IPS DF 6.9 (cell line): Measurements from ENCODE around the gene RNF112.
"Not testable (repeated sequence)": the region's sequence is repeated elsewhere in the genome, so short reads cannot be mapped to it uniquely, and the experiment has no call there.

ENCODE experiments used
- DNase-seq: peaks from one replicate; pipeline ENCODE4 v3.0.0-alpha.2; 2013; ENCODE audit warnings: low read depth, low spot score
- H3K27ac ChIP-seq: one replicate; pipeline ENCODE4 v1.5.1; 2013; ENCODE audit warnings: low read length, control low read depth
- H3K27me3 ChIP-seq: 2 replicates; pipeline ENCODE4 v1.6.1; 2013; ENCODE audit warnings: mild to moderate bottlenecking, low read length; ENCODE audit not compliant: control insufficient read depth, insufficient read depth
- H3K36me3 ChIP-seq: 2 replicates; pipeline ENCODE4 v1.6.1; 2013; ENCODE audit warnings: low read length; ENCODE audit not compliant: control insufficient read depth, insufficient read depth
- H3K4me1 ChIP-seq: 2 replicates; pipeline ENCODE4 v1.6.1; 2013; ENCODE audit warnings: low read length; ENCODE audit not compliant: control insufficient read depth, insufficient read depth
- H3K4me3 ChIP-seq: 2 replicates; pipeline ENCODE4 v1.5.1; 2013; ENCODE audit warnings: mild to moderate bottlenecking, low read length
- H3K9me3 ChIP-seq: 2 replicates; pipeline ENCODE4 v1.6.1; 2013; ENCODE audit warnings: low read length, inconsistent platforms; ENCODE audit not compliant: control insufficient read depth, insufficient read depth
- WGBS: extraction: QIAGEN DNeasy Blood & Tissue Kit; methylation state at CpG from one replicate; pipeline ENCODE4 v1.1.7; 2013; ENCODE audit warnings: mixed read lengths, missing lambda C conversion rate; ENCODE audit not compliant: insufficient read length, insufficient coverage; 5-methylcytosine and 5-hydroxymethylcytosine counted together

RNF112 gene

GRCh38 chr17:19461116-19461515 lies 50.1 kb downstream of the RNF112 start:
- no peak overlapping the region for H3K27ac ChIP-seq
- peaks cover 17% of the 10 kb centered on the region for H3K4me1 ChIP-seq
- no peak overlapping the region for H3K4me3 ChIP-seq
- H3K9me3 ChIP-seq = no peaks in the 10 kb centered on the region
- no peak for DNase-seq
- no peaks in the 10 kb centered on the region for H3K36me3 ChIP-seq
- H3K27me3 ChIP-seq = no peaks in the 10 kb centered on the region

- no peaks in the 10 kb centered on the region for H3K27me3 ChIP-seq
- no peak for DNase-seq
- H3K4me1 ChIP-seq = peaks cover 15% of the 10 kb centered on the region
- WGBS = no CpG with 5 or more reads among the region's 4 CpGs
- no peaks in the 10 kb centered on the region for H3K36me3 ChIP-seq
- no peak overlapping the region for H3K27ac ChIP-seq
- no peaks in the 10 kb centered on the region for H3K9me3 ChIP-seq
- no peak overlapping the region for H3K4me3 ChIP-seq
Measured at GRCh38 chr17:19461681-19462080, 50.6 kb downstream of the RNF112 start.

GRCh38 chr17:19462456-19463035 lies 51.5 kb downstream of the RNF112 start:
- H3K4me3 ChIP-seq, H3K9me3 ChIP-seq, H3K36me3 ChIP-seq, H3K27me3 ChIP-seq, H3K27ac ChIP-seq, DNase-seq: not testable (repeated sequence)
- WGBS = no CpG with 5 or more reads among the region's 7 CpGs
- H3K4me1 ChIP-seq = peaks cover 13% of the 10 kb centered on the region

GRCh38 chr17:19464031-19465026 lies 53.3 kb downstream of the RNF112 start:
- no peaks in the 10 kb centered on the region for H3K27me3 ChIP-seq
- no peak for DNase-seq
- H3K9me3 ChIP-seq = no peaks in the 10 kb centered on the region
- no CpG with 5 or more reads among the region's 14 CpGs for whole genome bisulfite sequencing
- H3K27ac ChIP-seq = no peak overlapping the region
- H3K4me3 ChIP-seq = no peak overlapping the region
- no peaks in the 10 kb centered on the region for H3K36me3 ChIP-seq
- peaks cover 9% of the 10 kb centered on the region for H3K4me1 ChIP-seq
